A673 (cell line): ENCODE measurements around the gene ZNF641. TPM values are rescaled to one million over a fixed set of nuclear protein-coding genes. Genes with fewer than 3 reads are reported as not detected.

Experiments used
- BruUV-seq: library from RNA; stranded (reverse); fragments of 400-500 nt; replicated peaks from 2 replicates; lab custom pipeline; 2021; lab: Mats Ljungman, UMichigan
- CTCF ChIA-PET: fragments of 300-600 bp; sonication (Branson Sonifier 250); formaldehyde crosslinking; loops from one replicate; lab custom pipeline; 2022; ENCODE audit warnings: antibody characterized with exemption; lab: Charles Lee
- POLR2A ChIA-PET: fragments of 300-600 bp; sonication (Branson Sonifier 250); formaldehyde crosslinking; loops from one replicate; lab custom pipeline; 2022; ENCODE audit warnings: antibody characterized with exemption; ENCODE audit not compliant: low non-redundant PET; lab: Charles Lee
- DNase-seq: peaks from one replicate; pipeline ENCODE4 v3.0.0-alpha.2; 2015; ENCODE audit warnings: low spot score
- H3K27ac ChIP-seq: fragments of 200-600 bp; sonication (generic); 2 replicates; pipeline ENCODE4 v1.5.1; 2016; ENCODE audit warnings: mixed run types, low read depth, mild to moderate bottlenecking, mixed read lengths, antibody characterized with exemption, low read length; ENCODE audit not compliant: poor library complexity, severe bottlenecking
- H3K27me3 ChIP-seq: fragments of 200-600 bp; sonication (generic); replicated peaks from 2 replicates; pipeline ENCODE4 v1.6.1; 2017; ENCODE audit warnings: mixed run types, low read depth, mild to moderate bottlenecking, mixed read lengths, antibody characterized with exemption, low read length; ENCODE audit not compliant: insufficient read depth, poor library complexity
- H3K36me3 ChIP-seq: fragments of 200-600 bp; sonication (generic); 2 replicates; pipeline ENCODE4 v1.6.1; 2016; ENCODE audit warnings: mixed run types, mild to moderate bottlenecking, mixed read lengths, antibody characterized with exemption, low read length; ENCODE audit not compliant: insufficient read depth, poor library complexity, severe bottlenecking
- H3K4me1 ChIP-seq: fragments of 200-600 bp; sonication (generic); 2 replicates; pipeline ENCODE4 v1.6.1; 2017; ENCODE audit warnings: mixed run types, mild to moderate bottlenecking, mixed read lengths, antibody characterized with exemption, low read length; ENCODE audit not compliant: insufficient read depth, poor library complexity, severe bottlenecking
- H3K4me3 ChIP-seq: fragments of 200-600 bp; sonication (generic); 2 replicates; pipeline ENCODE4 v1.5.1; 2016; ENCODE audit warnings: low read depth, mixed run types, mild to moderate bottlenecking, mixed read lengths, low read length; ENCODE audit not compliant: poor library complexity, severe bottlenecking
- H3K9me3 ChIP-seq: fragments of 200-600 bp; sonication (generic); 2 replicates; pipeline ENCODE4 v1.6.1; 2016; ENCODE audit warnings: mixed run types, low read depth, mild to moderate bottlenecking, mixed read lengths, antibody characterized with exemption, low read length; ENCODE audit not compliant: poor library complexity, severe bottlenecking
- CTCF ChIP-seq: fragments of 300-800, 200-600 bp; sonication (generic); conservative IDR thresholded peaks from 2 replicates; pipeline ENCODE4 v1.5.1; 2017; ENCODE audit warnings: low read depth, mild to moderate bottlenecking, antibody characterized with exemption, low read length, moderate library complexity, mixed read lengths
- EZH2 ChIP-seq: fragments of 200-600 bp; sonication (generic); IDR thresholded peaks from 2 replicates; pipeline ENCODE4 v1.6.1; 2017; ENCODE audit warnings: borderline replicate concordance, low read depth, mild to moderate bottlenecking, mixed read lengths, antibody characterized with exemption, low read length; ENCODE audit not compliant: poor library complexity, severe bottlenecking
- intact Hi-C: fragments of 100-400 bp; cut with micrococcal nuclease; formaldehyde crosslinking; loops from one replicate; pipeline ENCODE4 v1.10.0; 2022; ENCODE audit not compliant: unreplicated experiment
- total RNA-seq: library from RNA; stranded (reverse); gene quantifications from 2 replicates; pipeline ENCODE4 v1.2.3, GENCODE V29; 2021

The ZNF641 gene
- total RNA-seq, 1 experiment from 2014 or later: 9.9 TPM

GRCh38 chr12:48349471-48349870, 1.2 kb downstream of the ZNF641 start:
- H3K4me3 ChIP-seq: peak overlapping the region; percentile 78

GRCh38 chr12:48342980-48343379, 7.7 kb downstream of the ZNF641 start:
- no peak overlapping the region for H3K4me3 ChIP-seq
- intact Hi-C loops: no loop called here
- no peak for TF ChIP-seq CTCF
- no peak for TF ChIP-seq EZH2
- DNase-seq: no peak
- ChIA-PET POLR2A (no interaction called here), CTCF (no interaction called here)
- H3K4me1 ChIP-seq: no peaks in the 10 kb centered on the region
- BruUV-seq: no TSS peak
- H3K27ac ChIP-seq: no peak overlapping the region
- no peaks in the 10 kb centered on the region for H3K9me3 ChIP-seq
- no peaks in the 10 kb centered on the region for H3K27me3 ChIP-seq
- H3K36me3 ChIP-seq: peaks cover 6% of the 10 kb centered on the region

More at GRCh38 chr12:48349471-48349870, 1.2 kb downstream of the ZNF641 start:
- no peak for DNase-seq
- peaks cover 8% of the 10 kb centered on the region for H3K4me1 ChIP-seq
- H3K27ac ChIP-seq: no peak overlapping the region
- POLR2A ChIA-PET: no interaction called here
- TF ChIP-seq EZH2 (no peak), CTCF (no peak)
- no TSS peak for BruUV-seq
- no peaks in the 10 kb centered on the region for H3K9me3 ChIP-seq
- H3K36me3 ChIP-seq: no peaks in the 10 kb centered on the region
- CTCF ChIA-PET: no interaction called here
- intact Hi-C loops: no loop called here
- no peaks in the 10 kb centered on the region for H3K27me3 ChIP-seq

GRCh38 chr12:48340943-48341342, 9.8 kb downstream of the ZNF641 start:
- intact Hi-C loops: no loop called here
- H3K36me3 ChIP-seq: peaks cover 6% of the 10 kb centered on the region
- no peak for DNase-seq
- H3K4me3 ChIP-seq: no peak overlapping the region
- H3K4me1 ChIP-seq: no peaks in the 10 kb centered on the region
- POLR2A ChIA-PET: no interaction called here
- no peaks in the 10 kb centered on the region for H3K9me3 ChIP-seq
- no peak overlapping the region for H3K27ac ChIP-seq
- CTCF ChIA-PET: no interaction called here
- BruUV-seq: no TSS peak
- no peak for TF ChIP-seq CTCF
- TF ChIP-seq EZH2: no peak
- H3K27me3 ChIP-seq: no peaks in the 10 kb centered on the region
